K562 (cell line): Measurements from ENCODE around the gene PSME4. TPM values are rescaled to one million over a fixed set of nuclear protein-coding genes. Genes with fewer than 3 reads are reported as not detected.

Source experiments
- ATF4 ChIP-seq: fragments of 450-650 bp; formaldehyde crosslinking; IDR thresholded peaks from 2 replicates; pipeline ENCODE4 v1.4.0; 2022; ENCODE audit warnings: mild to moderate bottlenecking, moderate library complexity
- FUS ChIP-seq: fragments of 200-400 bp; formaldehyde crosslinking; optimal IDR thresholded peaks from 2 replicates; pipeline ENCODE3; 2017; ENCODE audit warnings: low read depth, low read length
- HMGN3 ChIP-seq: IDR thresholded peaks from 2 replicates; pipeline ENCODE4 v1.6.1; 2011; ENCODE audit warnings: borderline replicate concordance, low read depth, mild to moderate bottlenecking, mixed read lengths, low read length; ENCODE audit not compliant: insufficient read length; ENCODE audit errors: extremely low read depth
- MBD2 ChIP-seq: sonication (generic); IDR thresholded peaks from 2 replicates; pipeline ENCODE4 v1.6.1; 2016; ENCODE audit warnings: low read depth, borderline replicate concordance
- MLX ChIP-seq, 2 experiments: fragments of 450-650 bp in 1 of 2; sonication (generic) in 1 of 2; formaldehyde crosslinking; conservative IDR thresholded peaks; 2 replicates each; pipeline versions ENCODE4 v1.4.0 to v1.8.1; 2020 to 2022; ENCODE audit warnings: mild to moderate bottlenecking in 1 of 2, missing genetic modification reagents in 1 of 2
- MXD1 ChIP-seq: fragments of 250-450 bp; sonication (Bioruptor Pico); IDR thresholded peaks from 2 replicates; pipeline ENCODE4 v1.8.0; 2021; ENCODE audit warnings: borderline replicate concordance, mild to moderate bottlenecking, moderate library complexity; ENCODE audit not compliant: poor library complexity, severe bottlenecking
- NBN ChIP-seq: fragments of 450-650 bp; IDR thresholded peaks from 2 replicates; pipeline ENCODE4 v1.6.1; 2016; ENCODE audit warnings: low read depth, mild to moderate bottlenecking
- NRF1 ChIP-seq, 2 experiments: fragments of 450-650 bp; IDR thresholded peaks in 1 of 2; conservative IDR thresholded peaks in 1 of 2; 2 replicates each; pipeline ENCODE4 v1.6.1; 2014; ENCODE audit warnings: mild to moderate bottlenecking in 2 of 2
- POLR2B ChIP-seq: fragments of 450-650 bp; IDR thresholded peaks from 2 replicates; pipeline ENCODE4 v1.6.1; 2018; ENCODE audit warnings: low read depth; ENCODE audit not compliant: partially characterized antibody
- PTRF ChIP-seq: fragments of 450-650 bp; IDR thresholded peaks from 2 replicates; pipeline ENCODE4 v1.6.1; 2016; ENCODE audit warnings: mild to moderate bottlenecking, missing genetic modification characterization, missing compliant biosample characterization
- PTTG1 ChIP-seq: fragments of 450-650 bp; IDR thresholded peaks from 2 replicates; pipeline ENCODE4 v1.6.1; 2016; ENCODE audit warnings: low read depth, mild to moderate bottlenecking, missing genetic modification characterization, missing compliant biosample characterization
- THRAP3 ChIP-seq: fragments of 450-650 bp; IDR thresholded peaks from 2 replicates; pipeline ENCODE4 v1.6.1; 2016; ENCODE audit warnings: mild to moderate bottlenecking, inconsistent platforms, borderline replicate concordance
- ZNF263 ChIP-seq: sonication (generic); formaldehyde crosslinking; IDR thresholded peaks from 2 replicates; pipeline ENCODE4 v1.8.0; 2022; ENCODE audit warnings: mild to moderate bottlenecking, missing genetic modification reagents, borderline replicate concordance
- ZNF311 ChIP-seq: fragments of 250-450 bp; sonication (Bioruptor Pico); IDR thresholded peaks from 2 replicates; pipeline ENCODE4 v1.4.0; 2020; ENCODE audit warnings: mild to moderate bottlenecking, moderate library complexity
- ZNF444 ChIP-seq: fragments of 250-450 bp; sonication (Bioruptor Pico); IDR thresholded peaks from 2 replicates; pipeline ENCODE4 v1.4.0; 2020; ENCODE audit warnings: mild to moderate bottlenecking, moderate library complexity
- ZNF609 ChIP-seq: sonication (generic); formaldehyde crosslinking; IDR thresholded peaks from 2 replicates; pipeline ENCODE4 v1.8.1; 2023; ENCODE audit warnings: missing genetic modification reagents, mild to moderate bottlenecking, borderline replicate concordance
- ZNF778 ChIP-seq: fragments of 450-650 bp; formaldehyde crosslinking; IDR thresholded peaks from 2 replicates; pipeline ENCODE4 v1.4.0; 2020; ENCODE audit warnings: mild to moderate bottlenecking, moderate library complexity
- polyA plus RNA-seq, 8 experiments: library from polyadenylated mRNA; depleted of rRNA in 4 of 8; stranded (reverse) in 5 of 8; unstranded in 3 of 8; fragments of >200 nt; fragmentation: Nextera tagmentation in 2 of 8; fragmentation: Illumina TruSeq in 1 of 8; extraction: Ambion mirVana in 2 of 8; extraction: Trizol in 1 of 8; gene quantifications; 2 replicates each; pipeline versions ENCODE4 v1.2.1 to v1.2.3, GENCODE V29; 2011 to 2014; ENCODE audit warnings: inconsistent platforms in 1 of 8, missing spikeins in 1 of 8
- total RNA-seq, 7 experiments: library from RNA; depleted of rRNA in 6 of 7; stranded (reverse); fragments of >200 nt in 6 of 7; fragmentation: Illumina TruSeq in 2 of 7; extraction: Trizol in 2 of 7; gene quantifications; 2 replicates each; pipeline versions ENCODE4 v1.2.1 to v1.2.3, GENCODE V29; 2011 to 2021; ENCODE audit warnings: low replicate concordance in 1 of 7

Gene PSME4
- total and polyA plus RNA-seq, 9 of the 15 experiments (the other 6 are each of a cell fraction or from before 2014, with no cell fraction given): 24.3 to 77.8 (median 40.5) TPM

GRCh38 chr2:53970724-53971602, at the start of gene PSME4 (continued):
- TF ChIP-seq MBD2 (peak; percentile 62; the same call in 1 of the 2 replicates), ZNF263 (CRISPR knock-in tag) (no peak), POLR2B (peak; percentile 59), ATF4 (CRISPR knock-in tag) (no peak), PTTG1 (tag) (no peak), ZNF444 (CRISPR knock-in tag) (no peak), ZNF778 (CRISPR knock-in tag) (no peak), PTRF (tag) (no peak), FUS (peak; percentile 73), NRF1 (conservative IDR thresholded peaks at IDR 0.05 in 1 of 2, IDR thresholded peaks at IDR 0.05 in 1 of 2) (peak; percentile 31; a peak in 2 of 4 replicates), MLX (CRISPR knock-in tag; conservative IDR thresholded peaks at IDR 0.05) (no peak), HMGN3 (peak; percentile 41), ZNF311 (CRISPR knock-in tag) (no peak), MXD1 (CRISPR knock-in tag) (no peak), THRAP3 (no peak), ZNF609 (CRISPR knock-in tag) (no peak), NBN (0 out of 2 replicates have a peak, but pooled peaks have one; percentile 43)
